Suprapubic skin (tissue), 4 donors: ENCODE measurements around the gene SACS.

Experiments
- EP300 ChIP-seq: sonication (generic); formaldehyde crosslinking; IDR thresholded peaks from one replicate; pipeline ENCODE4 v1.6.1; 2017; ENCODE audit warnings: antibody characterized with exemption
- POLR2A ChIP-seq, 2 donors: fragments of 450-650 bp; IDR thresholded peaks; one replicate each; pipeline ENCODE4 v1.6.1; 2017; ENCODE audit warnings: antibody characterized with exemption in 2 of 2, mild to moderate bottlenecking in 2 of 2, moderate library complexity in 2 of 2
- POLR2AphosphoS5 ChIP-seq, 3 donors: sonication (generic); formaldehyde crosslinking; IDR thresholded peaks; one replicate each; pipeline ENCODE4 v1.6.1; 2017; ENCODE audit warnings: antibody characterized with exemption in 3 of 3
- TF ChIP-seq, protein P1 (sequence below), 2 donors: fragments of 200-600 bp in 1 of 2; fragments of 450-650 bp in 1 of 2; sonication (generic) in 1 of 2; IDR thresholded peaks; one replicate each; pipeline ENCODE4 v1.5.1; 2016 to 2019; ENCODE audit warnings: antibody characterized with exemption in 2 of 2, mild to moderate bottlenecking in 1 of 2, moderate library complexity in 1 of 2

DNA sequence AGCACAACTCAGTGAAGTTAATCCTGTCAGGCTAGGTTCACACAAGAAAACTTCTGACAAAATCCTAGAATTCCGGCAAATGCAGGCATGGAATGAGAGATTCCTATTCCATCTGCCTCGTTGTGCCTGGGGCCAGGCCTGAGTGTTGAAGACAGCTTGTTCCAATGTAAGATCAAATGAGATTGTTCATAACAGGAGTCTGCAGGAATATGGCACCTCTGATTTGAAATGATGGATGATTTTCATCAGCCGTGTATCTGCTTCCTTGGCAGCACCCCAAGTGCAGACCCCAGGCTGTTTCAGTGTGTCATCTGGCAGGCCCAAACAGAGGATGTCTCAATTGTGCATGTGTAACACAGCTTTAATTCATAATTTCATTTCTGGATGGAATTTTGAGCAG, 35.3 kb upstream of the SACS start:
- TF ChIP-seq, protein P1, sequence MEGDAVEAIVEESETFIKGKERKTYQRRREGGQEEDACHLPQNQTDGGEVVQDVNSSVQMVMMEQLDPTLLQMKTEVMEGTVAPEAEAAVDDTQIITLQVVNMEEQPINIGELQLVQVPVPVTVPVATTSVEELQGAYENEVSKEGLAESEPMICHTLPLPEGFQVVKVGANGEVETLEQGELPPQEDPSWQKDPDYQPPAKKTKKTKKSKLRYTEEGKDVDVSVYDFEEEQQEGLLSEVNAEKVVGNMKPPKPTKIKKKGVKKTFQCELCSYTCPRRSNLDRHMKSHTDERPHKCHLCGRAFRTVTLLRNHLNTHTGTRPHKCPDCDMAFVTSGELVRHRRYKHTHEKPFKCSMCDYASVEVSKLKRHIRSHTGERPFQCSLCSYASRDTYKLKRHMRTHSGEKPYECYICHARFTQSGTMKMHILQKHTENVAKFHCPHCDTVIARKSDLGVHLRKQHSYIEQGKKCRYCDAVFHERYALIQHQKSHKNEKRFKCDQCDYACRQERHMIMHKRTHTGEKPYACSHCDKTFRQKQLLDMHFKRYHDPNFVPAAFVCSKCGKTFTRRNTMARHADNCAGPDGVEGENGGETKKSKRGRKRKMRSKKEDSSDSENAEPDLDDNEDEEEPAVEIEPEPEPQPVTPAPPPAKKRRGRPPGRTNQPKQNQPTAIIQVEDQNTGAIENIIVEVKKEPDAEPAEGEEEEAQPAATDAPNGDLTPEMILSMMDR (IDR thresholded peaks at IDR 0.05), result no peak
- TF ChIP-seq POLR2A (IDR thresholded peaks at IDR 0.05) (no peak), EP300 (no peak), POLR2AphosphoS5 (IDR thresholded peaks at IDR 0.05) (no peak)
